ENCODE measurements around the gene BOK.
"Not testable (repeated sequence)": the region's sequence is repeated elsewhere in the genome, so short reads cannot be mapped to it uniquely, and the experiment has no call there.

Gene BOK

GRCh38 chr2:241559323-241560161 lies 997 bp downstream of the BOK start:
- peak; percentile 5 for DNase-seq

- DNase-seq: no peak
Observed at GRCh38 chr2:241560162-241560882, 1.8 kb downstream of the BOK start.

GRCh38 chr2:241560883-241561474 lies 2.4 kb downstream of the BOK start:
- DNase-seq: no peak

GRCh38 chr2:241561832-241562231 lies 3.3 kb downstream of the BOK start:
- DNase-seq: no peak

GRCh38 chr2:241562269-241562891 lies 3.8 kb downstream of the BOK start:
- DNase-seq: no peak

- DNase-seq: no peak
Observed at GRCh38 chr2:241563031-241563507, 4.5 kb downstream of the BOK start.

- DNase-seq: no peak
Observed at GRCh38 chr2:241563571-241563980, 5.0 kb downstream of the BOK start.

GRCh38 chr2:241563981-241564595 lies 5.5 kb downstream of the BOK start:
- DNase-seq: no peak

GRCh38 chr2:241564596-241565410 lies 6.3 kb downstream of the BOK start:
- no peak for DNase-seq

- DNase-seq: no peak
Observed at GRCh38 chr2:241565411-241565810, 6.9 kb downstream of the BOK start.

- DNase-seq: not testable (repeated sequence)
Observed at GRCh38 chr2:241566021-241566420, 7.5 kb downstream of the BOK start.

GRCh38 chr2:241566468-241566867 lies 7.9 kb downstream of the BOK start:
- no peak for DNase-seq

GRCh38 chr2:241567266-241567665 lies 8.7 kb downstream of the BOK start:
- not testable (repeated sequence) for DNase-seq

GRCh38 chr2:241567776-241568175 lies 9.2 kb downstream of the BOK start:
- DNase-seq: no peak

- no peak for DNase-seq
Observed at GRCh38 chr2:241568726-241569125, 10.2 kb downstream of the BOK start.

GRCh38 chr2:241569831-241570281 lies 11.3 kb downstream of the BOK start:
- DNase-seq: no peak

- DNase-seq: no peak
Observed at GRCh38 chr2:241570961-241571581, 12.5 kb downstream of the BOK start.

GRCh38 chr2:241571821-241572620 lies 13.5 kb downstream of the BOK start:
- DNase-seq: no peak

GRCh38 chr2:241572915-241573651 lies 14.5 kb downstream of the BOK start:
- DNase-seq: not testable (repeated sequence)

- no peak for DNase-seq
Observed at GRCh38 chr2:241573741-241574140, 15.2 kb downstream of the BOK start.
